GF-D8 (cell line): ENCODE data around the gene GABRG3.

Source experiments
- DNase-seq: peaks from one replicate; lab custom pipeline; 2025; lab: John Stamatoyannopoulos, UW

The GABRG3 gene

GRCh38 chr15:26970712-26971210 is at the start of gene GABRG3:
TSS of gene GABRG3 (plus strand) at chr15:26971181.
- DNase-seq, result no peak

GRCh38 chr15:26921433-26921832 is 49.5 kb upstream of the GABRG3 start:
- DNase-seq, result no peak

- no peak for DNase-seq
Measured at GRCh38 chr15:26926081-26926480, 44.9 kb upstream of the GABRG3 start.

- no peak for DNase-seq
Measured at GRCh38 chr15:26928051-26928450, 42.9 kb upstream of the GABRG3 start.

- no peak for DNase-seq
Measured at GRCh38 chr15:26929588-26929987, 41.4 kb upstream of the GABRG3 start.

GRCh38 chr15:26934848-26935247 is 36.1 kb upstream of the GABRG3 start:
- no peak for DNase-seq

GRCh38 chr15:26935322-26935721 is 35.7 kb upstream of the GABRG3 start:
- DNase-seq, result no peak

- DNase-seq, result no peak
Measured at GRCh38 chr15:26936502-26936901, 34.5 kb upstream of the GABRG3 start.

GRCh38 chr15:26937134-26937533 is 33.8 kb upstream of the GABRG3 start:
- no peak for DNase-seq

- DNase-seq, result no peak
Measured at GRCh38 chr15:26939398-26939797, 31.6 kb upstream of the GABRG3 start.

- DNase-seq, result no peak
Measured at GRCh38 chr15:26941489-26941888, 29.5 kb upstream of the GABRG3 start.

- no peak for DNase-seq
Measured at GRCh38 chr15:26943866-26944265, 27.1 kb upstream of the GABRG3 start.

GRCh38 chr15:26945046-26945445 is 25.9 kb upstream of the GABRG3 start:
- no peak for DNase-seq

GRCh38 chr15:26950001-26950400 is 21.0 kb upstream of the GABRG3 start:
- no peak for DNase-seq

GRCh38 chr15:26954403-26954802 is 16.6 kb upstream of the GABRG3 start:
- no peak for DNase-seq

GRCh38 chr15:26967719-26968269 is 3.2 kb upstream of the GABRG3 start:
- DNase-seq, result no peak

- no peak for DNase-seq
Measured at GRCh38 chr15:26968806-26969205, 2.2 kb upstream of the GABRG3 start.

- no peak for DNase-seq
Measured at GRCh38 chr15:26971271-26972018, 464 bp downstream of the GABRG3 start.

GRCh38 chr15:26972636-26973035 is 1.7 kb downstream of the GABRG3 start:
- DNase-seq, result no peak

- DNase-seq, result no peak
Measured at GRCh38 chr15:26974120-26974780, 3.3 kb downstream of the GABRG3 start.

GRCh38 chr15:26981492-26981891 is 10.5 kb downstream of the GABRG3 start:
- DNase-seq, result no peak

GRCh38 chr15:26983822-26984221 is 12.8 kb downstream of the GABRG3 start:
- DNase-seq, result no peak

- no peak for DNase-seq
Measured at GRCh38 chr15:26985050-26985449, 14.1 kb downstream of the GABRG3 start.
